Measurements from ENCODE around the gene AP1G2.

DNA sequence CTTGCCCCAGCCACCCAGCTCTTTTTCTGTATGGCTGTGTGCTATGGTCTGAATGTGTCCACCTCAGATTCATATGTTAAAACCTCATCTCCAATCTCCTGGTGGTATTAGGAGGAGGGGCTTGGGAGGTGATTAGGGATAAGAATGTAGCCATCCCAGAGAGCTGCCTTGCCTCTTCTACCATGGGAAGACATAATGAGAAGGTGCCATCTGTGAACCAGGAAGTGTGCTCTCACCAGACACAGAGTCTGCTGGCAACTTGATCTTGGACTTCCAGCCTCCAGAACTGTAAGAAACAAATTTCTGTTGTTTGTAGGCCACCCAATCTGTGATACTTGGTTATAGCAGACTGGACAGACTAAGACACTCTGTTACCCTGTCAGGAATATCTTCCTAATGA, 33.8 kb upstream of the AP1G2 start:
- TF ChIP-seq, protein P1, sequence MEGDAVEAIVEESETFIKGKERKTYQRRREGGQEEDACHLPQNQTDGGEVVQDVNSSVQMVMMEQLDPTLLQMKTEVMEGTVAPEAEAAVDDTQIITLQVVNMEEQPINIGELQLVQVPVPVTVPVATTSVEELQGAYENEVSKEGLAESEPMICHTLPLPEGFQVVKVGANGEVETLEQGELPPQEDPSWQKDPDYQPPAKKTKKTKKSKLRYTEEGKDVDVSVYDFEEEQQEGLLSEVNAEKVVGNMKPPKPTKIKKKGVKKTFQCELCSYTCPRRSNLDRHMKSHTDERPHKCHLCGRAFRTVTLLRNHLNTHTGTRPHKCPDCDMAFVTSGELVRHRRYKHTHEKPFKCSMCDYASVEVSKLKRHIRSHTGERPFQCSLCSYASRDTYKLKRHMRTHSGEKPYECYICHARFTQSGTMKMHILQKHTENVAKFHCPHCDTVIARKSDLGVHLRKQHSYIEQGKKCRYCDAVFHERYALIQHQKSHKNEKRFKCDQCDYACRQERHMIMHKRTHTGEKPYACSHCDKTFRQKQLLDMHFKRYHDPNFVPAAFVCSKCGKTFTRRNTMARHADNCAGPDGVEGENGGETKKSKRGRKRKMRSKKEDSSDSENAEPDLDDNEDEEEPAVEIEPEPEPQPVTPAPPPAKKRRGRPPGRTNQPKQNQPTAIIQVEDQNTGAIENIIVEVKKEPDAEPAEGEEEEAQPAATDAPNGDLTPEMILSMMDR (optimal IDR thresholded peaks at IDR 0.05 in 1 of 3, IDR thresholded peaks at IDR 0.05 in 1 of 3, conservative IDR thresholded peaks at IDR 0.05 in 1 of 3; ENCODE audit: extremely low read depth in 1 of 3, insufficient read depth in 2 of 3, low read length in 3 of 3), result no peak
- TF ChIP-seq EZH2 (IDR thresholded peaks at IDR 0.05; ENCODE audit: low read length), result no peak

All from keratinocyte (primary cell).